Measurements from ENCODE around the gene CTIF. TPM values are rescaled to one million over a fixed set of nuclear protein-coding genes. Genes with fewer than 3 reads are reported as not detected.
"Not testable (repeated sequence)": the region's sequence is repeated elsewhere in the genome, so short reads cannot be mapped to it uniquely, and the experiment has no call there.

Gene CTIF
- polyA plus RNA-seq, 4 donors, result 8.1 to 22.6 (median 11.3) TPM

DNA sequence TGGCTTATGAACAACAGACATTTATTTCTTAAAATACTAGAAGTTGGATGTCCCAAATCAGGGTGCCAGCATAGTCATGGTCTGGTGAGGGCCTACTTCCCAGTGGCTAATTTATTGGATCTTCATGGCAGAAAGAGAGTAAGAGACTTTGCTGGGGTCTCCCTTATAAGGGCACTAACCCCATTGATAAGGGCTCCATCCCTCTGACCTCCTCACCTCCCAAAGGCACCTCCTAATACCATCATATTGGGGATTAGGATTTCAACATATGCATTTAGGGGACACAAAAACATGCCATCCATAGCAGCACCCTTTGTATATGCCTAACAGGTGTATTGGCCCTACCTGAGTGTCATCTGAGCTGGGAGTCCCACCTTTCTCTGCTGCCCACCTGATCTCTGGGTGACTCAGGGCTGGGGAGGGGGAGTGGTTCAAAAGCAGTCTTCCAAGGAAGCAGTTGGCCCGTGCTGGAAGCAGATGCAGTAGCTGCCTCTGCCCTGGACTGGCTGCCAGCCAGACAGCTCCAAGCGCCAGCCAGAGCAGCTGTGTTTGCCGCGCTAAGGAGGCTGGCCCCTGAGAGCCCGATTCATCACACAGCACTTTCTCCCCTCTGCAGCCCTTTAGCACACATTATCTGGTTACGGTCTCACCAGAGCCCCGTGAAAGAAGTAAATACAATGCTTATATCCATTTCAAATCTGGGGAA is 327.4 kb downstream of the CTIF start:
- H3K4me3 ChIP-seq (ENCODE audit: low read depth in 1 of 3, low read length in 3 of 3), result no peak overlapping the region
- H3K27ac ChIP-seq (ENCODE audit: low read depth in 1 of 3, low read length in 2 of 3), result no peak overlapping the region
- peaks cover 0 to 6% (median 0%) of the 10 kb centered on the region in 3 donors for H3K4me1 ChIP-seq (ENCODE audit: control insufficient read depth in 3 of 3, insufficient read depth in 2 of 3, low read depth in 1 of 3, low read length in 2 of 3)
- H3K9me3 ChIP-seq (ENCODE audit: control insufficient read depth in 2 of 2, insufficient read depth in 1 of 2, low read depth in 1 of 2, low read length in 1 of 2), result peaks cover 0 to 6% of the 10 kb centered on the region in 2 donors
- FAIRE-seq (no peak), DNase-seq (peak in 1 of 2 donors; percentile 38)
- WGBS, 3 donors, result 4 to 29% (median 28%) methylated on average over 7 of the region's 7 CpGs
- H3K36me3 ChIP-seq (ENCODE audit: control insufficient read depth in 3 of 3, insufficient read depth in 2 of 3, low read depth in 1 of 3, low read length in 3 of 3), result peaks cover 0 to 13% (median 0%) of the 10 kb centered on the region in 3 donors
- H3K27me3 ChIP-seq (ENCODE audit: control insufficient read depth in 3 of 3, insufficient read depth in 3 of 3, low read length in 3 of 3), result no peaks in the 10 kb centered on the region

DNA sequence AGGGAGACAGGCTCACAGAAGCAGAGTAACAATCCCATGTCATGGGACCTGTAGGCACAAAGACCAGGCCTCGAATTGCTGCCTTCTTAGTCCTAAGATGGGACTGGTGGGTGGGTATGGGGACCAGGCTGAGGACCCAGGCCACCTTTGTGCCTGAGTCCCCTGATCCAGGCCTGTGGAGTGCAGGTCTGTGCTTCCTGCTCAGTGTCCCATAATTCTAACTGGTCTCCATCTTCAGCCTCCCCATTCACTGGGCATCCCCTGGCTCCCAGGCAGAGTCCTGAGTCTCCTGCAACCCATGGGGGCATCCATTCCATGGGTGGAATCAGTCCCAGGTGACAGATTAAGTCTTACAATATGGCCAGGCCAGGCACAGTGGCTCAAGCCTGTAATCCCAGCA is 328.0 kb downstream of the CTIF start:
- Histone ChIP-seq H3K4me1 (ENCODE audit: control insufficient read depth in 3 of 3, insufficient read depth in 2 of 3, low read depth in 1 of 3, low read length in 2 of 3) (peaks cover 0 to 6% (median 0%) of the 10 kb centered on the region in 3 donors), H3K27ac (ENCODE audit: low read depth in 1 of 3, low read length in 2 of 3) (no peak overlapping the region), H3K4me3 (ENCODE audit: low read depth in 1 of 3, low read length in 3 of 3) (no peak overlapping the region), H3K9me3 (ENCODE audit: control insufficient read depth in 2 of 2, insufficient read depth in 1 of 2, low read depth in 1 of 2, low read length in 1 of 2) (peaks cover 0 to 6% of the 10 kb centered on the region in 2 donors), H3K27me3 (ENCODE audit: control insufficient read depth in 3 of 3, insufficient read depth in 3 of 3, low read length in 3 of 3) (no peaks in the 10 kb centered on the region), H3K36me3 (ENCODE audit: control insufficient read depth in 3 of 3, insufficient read depth in 2 of 3, low read depth in 1 of 3, low read length in 3 of 3) (peaks cover 0 to 9% (median 0%) of the 10 kb centered on the region in 3 donors)
- DNase-seq, result no peak
- FAIRE-seq, result no peak
- WGBS, 3 donors, result 35 to 83% (median 60%) methylated on average over 1 of the region's 1 CpG

DNA sequence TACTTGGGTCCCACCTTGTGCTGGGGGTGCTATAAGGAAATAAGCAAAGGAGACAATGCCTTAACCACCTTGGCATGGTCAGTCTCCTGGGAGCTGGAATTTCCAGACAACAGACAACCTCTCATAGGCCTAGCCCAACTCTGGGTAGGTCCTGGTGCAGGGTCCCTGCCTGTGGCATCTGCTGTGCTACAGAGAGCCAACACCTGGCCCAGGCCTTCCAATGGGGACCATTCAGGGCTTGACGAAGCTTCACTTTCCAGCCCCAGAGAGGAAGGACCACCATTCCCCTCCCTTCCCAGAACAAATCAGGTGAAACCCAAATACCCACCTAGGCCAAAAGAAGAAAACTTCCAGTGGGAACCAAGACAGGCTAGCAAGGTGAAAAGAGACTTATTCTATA is 329.1 kb downstream of the CTIF start:
- Histone ChIP-seq H3K4me1 (ENCODE audit: control insufficient read depth in 3 of 3, insufficient read depth in 2 of 3, low read depth in 1 of 3, low read length in 2 of 3) (peaks cover 0 to 8% (median 0%) of the 10 kb centered on the region in 3 donors), H3K36me3 (ENCODE audit: control insufficient read depth in 3 of 3, insufficient read depth in 2 of 3, low read depth in 1 of 3, low read length in 3 of 3) (peaks cover 0 to 2% (median 0%) of the 10 kb centered on the region in 3 donors), H3K9me3 (ENCODE audit: control insufficient read depth in 2 of 2, insufficient read depth in 1 of 2, low read depth in 1 of 2, low read length in 1 of 2) (peaks cover 0 to 6% of the 10 kb centered on the region in 2 donors), H3K4me3 (ENCODE audit: low read depth in 1 of 3, low read length in 3 of 3) (no peak overlapping the region), H3K27ac (ENCODE audit: low read depth in 1 of 3, low read length in 2 of 3) (no peak overlapping the region), H3K27me3 (ENCODE audit: control insufficient read depth in 3 of 3, insufficient read depth in 3 of 3, low read length in 3 of 3) (no peaks in the 10 kb centered on the region)
- no peak for DNase-seq
- WGBS, 3 donors, result 45 to 90% (median 90%) methylated on average over 1 of the region's 1 CpG
- no peak for FAIRE-seq

DNA sequence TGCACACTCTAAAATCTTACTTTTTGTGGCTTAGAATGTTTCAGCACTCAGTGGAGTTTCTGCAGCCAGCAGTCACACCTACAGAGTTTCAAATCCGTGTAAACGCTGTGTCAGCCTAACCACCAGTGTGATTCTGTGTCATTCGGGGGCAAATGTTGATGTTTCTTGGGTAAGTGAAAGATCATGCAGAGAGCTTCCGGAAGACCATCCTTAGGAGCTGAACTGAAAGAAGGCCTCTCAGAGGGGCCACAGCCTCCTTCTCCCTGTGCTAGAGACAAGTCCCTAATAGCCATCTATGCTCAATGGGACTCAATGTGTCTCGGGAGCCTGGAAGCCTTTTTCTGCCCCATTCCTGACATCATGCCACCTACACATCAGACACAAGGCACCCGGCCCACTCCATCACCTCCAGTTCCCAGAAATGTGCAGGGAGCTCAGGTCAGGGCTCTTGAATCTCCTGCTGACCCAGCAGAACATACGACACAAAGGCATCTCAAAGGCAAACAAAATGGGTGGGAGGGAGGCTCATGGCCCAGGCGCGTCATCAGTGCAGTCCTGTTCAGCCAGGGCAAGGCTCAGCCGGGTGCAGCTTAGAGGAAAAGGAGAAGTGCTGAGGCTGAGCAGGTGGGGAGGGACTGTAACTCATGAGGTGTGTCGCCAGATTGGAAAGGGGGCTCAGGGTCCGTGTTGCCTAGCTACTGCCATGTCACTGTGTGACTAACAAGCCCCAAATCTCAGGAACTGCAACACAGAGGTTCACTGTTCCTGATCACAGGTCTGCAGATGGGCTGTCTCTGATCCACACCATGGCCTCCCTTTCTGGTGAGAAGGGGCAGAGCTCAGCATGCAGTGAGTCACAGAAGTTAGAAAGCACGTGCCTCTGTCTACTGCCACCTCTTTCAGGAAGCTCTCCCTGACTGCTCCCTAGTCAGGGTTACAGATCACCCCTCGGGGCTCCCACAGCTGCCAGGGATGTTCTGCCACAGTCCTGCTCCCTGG is 329.9 kb downstream of the CTIF start:
- Histone ChIP-seq H3K4me1 (ENCODE audit: control insufficient read depth in 3 of 3, insufficient read depth in 2 of 3, low read depth in 1 of 3, low read length in 2 of 3) (peaks cover 0 to 14% (median 0%) of the 10 kb centered on the region in 3 donors), H3K9me3 (ENCODE audit: control insufficient read depth in 2 of 2, insufficient read depth in 1 of 2, low read depth in 1 of 2, low read length in 1 of 2) (peaks cover 0 to 6% of the 10 kb centered on the region in 2 donors), H3K4me3 (ENCODE audit: low read depth in 1 of 3, low read length in 3 of 3) (no peak overlapping the region), H3K27ac (ENCODE audit: low read depth in 1 of 3, low read length in 2 of 3) (no peak overlapping the region), H3K27me3 (ENCODE audit: control insufficient read depth in 3 of 3, insufficient read depth in 3 of 3, low read length in 3 of 3) (no peaks in the 10 kb centered on the region), H3K36me3 (ENCODE audit: control insufficient read depth in 3 of 3, insufficient read depth in 2 of 3, low read depth in 1 of 3, low read length in 3 of 3) (no peaks in the 10 kb centered on the region)
- DNase-seq (peak; percentile 30 to 57), FAIRE-seq (no peak)
- WGBS, 3 donors, result 57 to 63% (median 61%) methylated on average over 14 of the region's 14 CpGs

- Histone ChIP-seq H3K27me3 (ENCODE audit: control insufficient read depth in 3 of 3, insufficient read depth in 3 of 3, low read length in 3 of 3) (no peaks in the 10 kb centered on the region), H3K27ac (ENCODE audit: low read depth in 1 of 3, low read length in 2 of 3) (no peak overlapping the region), H3K36me3 (ENCODE audit: control insufficient read depth in 3 of 3, insufficient read depth in 2 of 3, low read depth in 1 of 3, low read length in 3 of 3) (no peaks in the 10 kb centered on the region), H3K4me1 (ENCODE audit: control insufficient read depth in 3 of 3, insufficient read depth in 2 of 3, low read depth in 1 of 3, low read length in 2 of 3) (peaks cover 0 to 14% (median 0%) of the 10 kb centered on the region in 3 donors), H3K9me3 (ENCODE audit: control insufficient read depth in 2 of 2, insufficient read depth in 1 of 2, low read depth in 1 of 2, low read length in 1 of 2) (peaks cover 0 to 6% of the 10 kb centered on the region in 2 donors), H3K4me3 (ENCODE audit: low read depth in 1 of 3, low read length in 3 of 3) (no peak overlapping the region)
- no peak for DNase-seq
- WGBS, 3 donors, result 63 to 80% (median 75%) methylated on average over 5 of the region's 5 CpGs
- no peak for FAIRE-seq
These were observed 330.8 kb downstream of the CTIF start for GRCh38 chr18:48869591-48869990.

DNA sequence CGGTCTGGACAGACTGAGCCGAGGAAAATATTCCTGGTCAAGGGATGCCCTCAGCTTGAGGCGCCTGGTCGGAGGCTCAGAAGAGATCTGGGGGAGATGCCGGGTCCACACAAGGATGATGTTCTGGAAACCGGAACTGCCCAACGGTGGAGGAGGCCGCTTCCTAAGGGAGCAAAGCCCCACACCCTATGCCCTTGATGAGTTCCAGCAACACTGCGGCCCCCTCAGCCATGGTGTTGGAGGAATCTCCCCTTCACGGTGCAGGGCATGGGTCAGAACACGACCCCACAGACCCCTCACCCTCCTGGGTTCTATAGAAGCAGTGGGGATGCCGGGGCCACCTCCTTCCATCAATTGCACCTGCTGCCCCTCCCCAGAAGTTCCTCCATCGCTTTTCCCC is 332.1 kb downstream of the CTIF start:
- DNase-seq; H3K27me3 ChIP-seq (ENCODE audit: control insufficient read depth in 3 of 3, insufficient read depth in 3 of 3, low read length in 3 of 3); H3K36me3 ChIP-seq (ENCODE audit: control insufficient read depth in 3 of 3, insufficient read depth in 2 of 3, low read depth in 1 of 3, low read length in 3 of 3); FAIRE-seq; H3K4me3 ChIP-seq (ENCODE audit: low read depth in 1 of 3, low read length in 3 of 3); H3K27ac ChIP-seq (ENCODE audit: low read depth in 1 of 3, low read length in 2 of 3); H3K9me3 ChIP-seq (ENCODE audit: control insufficient read depth in 2 of 2, insufficient read depth in 1 of 2, low read depth in 1 of 2, low read length in 1 of 2): not testable (repeated sequence)
- 90 to 91% (median 91%) methylated on average over 9 to 13 of the region's 13 CpGs for WGBS, 3 donors
- peaks cover 0 to 14% (median 0%) of the 10 kb centered on the region in 3 donors for H3K4me1 ChIP-seq (ENCODE audit: control insufficient read depth in 3 of 3, insufficient read depth in 2 of 3, low read depth in 1 of 3, low read length in 2 of 3)

GRCh38 chr18:48871391-48872166 is 332.7 kb downstream of the CTIF start:
- no peaks in the 10 kb centered on the region for H3K27me3 ChIP-seq (ENCODE audit: control insufficient read depth in 3 of 3, insufficient read depth in 3 of 3, low read length in 3 of 3)
- 84 to 90% (median 85%) methylated on average over 23 of the region's 23 CpGs for WGBS, 3 donors
- H3K4me3 ChIP-seq (ENCODE audit: low read depth in 1 of 3, low read length in 3 of 3), result no peak overlapping the region
- DNase-seq, result no peak
- peaks cover 0 to 14% (median 0%) of the 10 kb centered on the region in 3 donors for H3K4me1 ChIP-seq (ENCODE audit: control insufficient read depth in 3 of 3, insufficient read depth in 2 of 3, low read depth in 1 of 3, low read length in 2 of 3)
- H3K9me3 ChIP-seq (ENCODE audit: control insufficient read depth in 2 of 2, insufficient read depth in 1 of 2, low read depth in 1 of 2, low read length in 1 of 2), result no peaks in the 10 kb centered on the region
- H3K36me3 ChIP-seq (ENCODE audit: control insufficient read depth in 3 of 3, insufficient read depth in 2 of 3, low read depth in 1 of 3, low read length in 3 of 3), result no peaks in the 10 kb centered on the region
- FAIRE-seq, result no peak
- H3K27ac ChIP-seq (ENCODE audit: low read depth in 1 of 3, low read length in 2 of 3), result no peak overlapping the region

Data from small intestine (tissue), 7 donors.